Natural killer cell (primary cell): Measurements from ENCODE around the gene CCNJL. TPM values are rescaled to one million over a fixed set of nuclear protein-coding genes. Genes with fewer than 3 reads are reported as not detected.

Experiments used
- ATAC-seq, 3 donors: fragments of 150-1000 bp in 2 of 3; fragments of 200-7000 bp in 1 of 3; cut with Tn5 transposase; 1 replicate in 1 of 3; 2 replicates in 2 of 3; pipeline ENCODE4 v1.10.0; 2021; ENCODE audit warnings: mild to moderate bottlenecking in 2 of 3, moderate library complexity in 2 of 3
- DNase-seq, 2 donors: peaks; one replicate each; pipeline versions ENCODE4 v3.0.0 to v3.0.0-alpha.2; 2013 to 2021; ENCODE audit warnings: mixed read lengths in 1 of 2
- H3K27ac ChIP-seq: one replicate; pipeline ENCODE4 v1.5.1; 2013; ENCODE audit warnings: mild to moderate bottlenecking, low read length
- H3K27me3 ChIP-seq: one replicate; pipeline ENCODE4 v1.6.1; 2013; ENCODE audit warnings: low read length; ENCODE audit not compliant: control insufficient read depth, insufficient read depth
- H3K36me3 ChIP-seq: one replicate; pipeline ENCODE4 v1.6.1; 2013; ENCODE audit warnings: low read length; ENCODE audit not compliant: control insufficient read depth, insufficient read depth
- H3K4me1 ChIP-seq: one replicate; pipeline ENCODE4 v1.6.1; 2013; ENCODE audit warnings: low read length; ENCODE audit not compliant: control insufficient read depth, insufficient read depth
- H3K4me3 ChIP-seq: one replicate; pipeline ENCODE4 v1.5.1; 2013; ENCODE audit warnings: low read length
- H3K9me3 ChIP-seq: one replicate; pipeline ENCODE4 v1.6.1; 2013; ENCODE audit warnings: low read length; ENCODE audit not compliant: control insufficient read depth, insufficient read depth
- H3K27ac Mint-ChIP-seq, 2 donors: one replicate each; pipeline ENCODE4 v1.8.0; 2022; ENCODE audit warnings: mild to moderate bottlenecking in 2 of 2, mixed read lengths in 2 of 2, moderate library complexity in 1 of 2
- H3K27me3 Mint-ChIP-seq, 2 donors: one replicate each; pipeline ENCODE4 v1.8.0; 2022; ENCODE audit warnings: low read depth in 2 of 2, mixed read lengths in 2 of 2
- H3K36me3 Mint-ChIP-seq: one replicate; pipeline ENCODE4 v1.8.0; 2022; ENCODE audit warnings: mixed read lengths
- H3K4me1 Mint-ChIP-seq, 2 donors: one replicate each; pipeline ENCODE4 v1.8.0; 2022; ENCODE audit warnings: mixed read lengths in 2 of 2
- H3K4me3 Mint-ChIP-seq: one replicate; pipeline ENCODE4 v1.8.0; 2022; ENCODE audit warnings: mild to moderate bottlenecking, moderate library complexity, mixed read lengths
- H3K9me3 Mint-ChIP-seq, 2 donors: one replicate each; pipeline ENCODE4 v1.8.0; 2022; ENCODE audit warnings: mixed read lengths in 2 of 2
- WGBS: methylation state at CpG from one replicate; pipeline ENCODE4 v1.1.7; 2013; ENCODE audit warnings: missing lambda C conversion rate; ENCODE audit not compliant: insufficient coverage; 5-methylcytosine and 5-hydroxymethylcytosine counted together
- intact Hi-C: fragments of 100-400 bp; cut with micrococcal nuclease; formaldehyde crosslinking; loops from one replicate; pipeline ENCODE4 v1.14.2; 2022
- total RNA-seq, 4 donors: library from RNA; stranded (reverse); fragments of 120-200 nt in 1 of 4; gene quantifications; one replicate each; pipeline versions ENCODE4 v1.2.3 to v1.2.4, GENCODE V29; 2013 to 2022
- TF ChIP-seq, protein P1 (sequence below): fragments of 200-600 bp; IDR thresholded peaks from one replicate; pipeline ENCODE4 v1.8.0; 2022; ENCODE audit warnings: antibody characterized with exemption

Gene CCNJL
- total RNA-seq, 3 donors from 2014 or later (not counting 1 experiment from before 2014, with no cell fraction given): 19.9 to 32.1 (median 20.7) TPM

- Histone ChIP-seq H3K4me3 (no peak within 1 kb of the TSS), H3K36me3 (no peaks in the 10 kb centered on the region), H3K4me1 (peaks cover 12% of the 10 kb centered on the region), H3K9me3 (no peaks in the 10 kb centered on the region), H3K27ac (no peak within 1 kb of the TSS), H3K27me3 (no peaks in the 10 kb centered on the region)
- Mint-ChIP-seq H3K27ac (no peak within 1 kb of the TSS), H3K36me3 (no peaks in the 10 kb centered on the region), H3K4me3 (no peak within 1 kb of the TSS), H3K4me1 (peaks cover 0 to 6% of the 10 kb centered on the region in 2 donors), H3K9me3 (no peaks in the 10 kb centered on the region), H3K27me3 (peaks cover 0 to 3% of the 10 kb centered on the region in 2 donors)
- TF ChIP-seq, protein P1, sequence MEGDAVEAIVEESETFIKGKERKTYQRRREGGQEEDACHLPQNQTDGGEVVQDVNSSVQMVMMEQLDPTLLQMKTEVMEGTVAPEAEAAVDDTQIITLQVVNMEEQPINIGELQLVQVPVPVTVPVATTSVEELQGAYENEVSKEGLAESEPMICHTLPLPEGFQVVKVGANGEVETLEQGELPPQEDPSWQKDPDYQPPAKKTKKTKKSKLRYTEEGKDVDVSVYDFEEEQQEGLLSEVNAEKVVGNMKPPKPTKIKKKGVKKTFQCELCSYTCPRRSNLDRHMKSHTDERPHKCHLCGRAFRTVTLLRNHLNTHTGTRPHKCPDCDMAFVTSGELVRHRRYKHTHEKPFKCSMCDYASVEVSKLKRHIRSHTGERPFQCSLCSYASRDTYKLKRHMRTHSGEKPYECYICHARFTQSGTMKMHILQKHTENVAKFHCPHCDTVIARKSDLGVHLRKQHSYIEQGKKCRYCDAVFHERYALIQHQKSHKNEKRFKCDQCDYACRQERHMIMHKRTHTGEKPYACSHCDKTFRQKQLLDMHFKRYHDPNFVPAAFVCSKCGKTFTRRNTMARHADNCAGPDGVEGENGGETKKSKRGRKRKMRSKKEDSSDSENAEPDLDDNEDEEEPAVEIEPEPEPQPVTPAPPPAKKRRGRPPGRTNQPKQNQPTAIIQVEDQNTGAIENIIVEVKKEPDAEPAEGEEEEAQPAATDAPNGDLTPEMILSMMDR: no peak
- ATAC-seq (peak in 1 of 3 donors; percentile 24), DNase-seq (no peak)
- 54% methylated on average over 5 of the region's 7 CpGs for WGBS
- intact Hi-C loops: no loop called here
These were observed 83.1 kb downstream of the CCNJL start, which contains the start of gene FABP6 for GRCh38 chr5:160229190-160229742. FABP6 (plus strand) TSS chr5:160229506; CDS start chr5:160229558, 52 bp downstream.

- intact Hi-C loops: no loop called here
- ATAC-seq: no peak
These were observed 85.4 kb downstream of the CCNJL start for GRCh38 chr5:160227012-160227411.

GRCh38 chr5:160221082-160221481 is 91.3 kb downstream of the CCNJL start:
- Histone ChIP-seq H3K4me1 (no peaks in the 10 kb centered on the region), H3K9me3 (no peaks in the 10 kb centered on the region), H3K27me3 (no peaks in the 10 kb centered on the region), H3K4me3 (no peak overlapping the region), H3K27ac (no peak overlapping the region), H3K36me3 (no peaks in the 10 kb centered on the region)
- H3K36me3 Mint-ChIP-seq: no peaks in the 10 kb centered on the region
- H3K27ac Mint-ChIP-seq: no peak overlapping the region
- H3K27me3 Mint-ChIP-seq: peaks cover 0 to 3% of the 10 kb centered on the region in 2 donors
- intact Hi-C loops: no loop called here
- H3K4me3 Mint-ChIP-seq: no peak overlapping the region
- 91% methylated on average over 3 of the region's 3 CpGs for WGBS
- no peak for DNase-seq
- no peak for ATAC-seq
- no peaks in the 10 kb centered on the region for H3K9me3 Mint-ChIP-seq
- H3K4me1 Mint-ChIP-seq: peaks cover 0 to 3% of the 10 kb centered on the region in 2 donors
- TF ChIP-seq, protein P1: no peak

More at GRCh38 chr5:160227012-160227411, 85.4 kb downstream of the CCNJL start:
- Histone ChIP-seq H3K27me3 (no peaks in the 10 kb centered on the region), H3K9me3 (no peaks in the 10 kb centered on the region), H3K4me1 (peaks cover 12% of the 10 kb centered on the region), H3K27ac (no peak overlapping the region), H3K4me3 (no peak overlapping the region), H3K36me3 (no peaks in the 10 kb centered on the region)
- H3K27me3 Mint-ChIP-seq: peaks cover 0 to 3% of the 10 kb centered on the region in 2 donors
- peaks cover 3 to 6% of the 10 kb centered on the region in 2 donors for H3K4me1 Mint-ChIP-seq
- 69% methylated on average over 2 of the region's 2 CpGs for WGBS
- H3K4me3 Mint-ChIP-seq: no peak overlapping the region
- no peaks in the 10 kb centered on the region for H3K36me3 Mint-ChIP-seq
- no peaks in the 10 kb centered on the region for H3K9me3 Mint-ChIP-seq
- DNase-seq: no peak
- TF ChIP-seq, protein P1: no peak
- no peak overlapping the region for H3K27ac Mint-ChIP-seq

- ATAC-seq (no peak), DNase-seq (no peak)
- H3K27ac ChIP-seq: no peak overlapping the region
- no peaks in the 10 kb centered on the region for H3K27me3 ChIP-seq
- WGBS: 83% methylated on average over 4 of the region's 4 CpGs
- Mint-ChIP-seq H3K4me3 (no peak overlapping the region), H3K9me3 (no peaks in the 10 kb centered on the region), H3K36me3 (no peaks in the 10 kb centered on the region), H3K4me1 (peaks cover 0 to 3% of the 10 kb centered on the region in 2 donors), H3K27ac (no peak overlapping the region), H3K27me3 (peaks cover 0 to 8% of the 10 kb centered on the region in 2 donors)
- intact Hi-C loops: no loop called here
- H3K36me3 ChIP-seq: no peaks in the 10 kb centered on the region
- TF ChIP-seq, protein P1: no peak
- H3K4me3 ChIP-seq: no peak overlapping the region
- H3K4me1 ChIP-seq: no peaks in the 10 kb centered on the region
- no peaks in the 10 kb centered on the region for H3K9me3 ChIP-seq
These were observed 93.0 kb downstream of the CCNJL start for GRCh38 chr5:160219356-160219755.
